HG03571 (cell line): ENCODE measurements around the gene LBHD2.

ENCODE experiments used
- ATAC-seq: cut with Tn5 transposase; IDR thresholded peaks from one replicate; pipeline ENCODE4 v1.9.1; 2021; ENCODE audit not compliant: unreplicated experiment

The LBHD2 gene

GRCh38 chr14:103090481-103091020, 6.5 kb downstream of the LBHD2 start:
- ATAC-seq, result no peak

GRCh38 chr14:103091041-103091882, 7.3 kb downstream of the LBHD2 start:
- ATAC-seq, result no peak

GRCh38 chr14:103091883-103092222, 7.8 kb downstream of the LBHD2 start:
- ATAC-seq, result no peak

- no peak for ATAC-seq
These were observed 9.9 kb downstream of the LBHD2 start for GRCh38 chr14:103093856-103094405.

- no peak for ATAC-seq
These were observed 10.6 kb downstream of the LBHD2 start, which contains the start of gene EXOC3L4 for GRCh38 chr14:103094406-103095209. TSS of gene EXOC3L4 (plus strand) at chr14:103094725. CDS start at chr14:103100220, 5,495 bp downstream.

GRCh38 chr14:103095210-103095778, 11.3 kb downstream of the LBHD2 start:
- ATAC-seq, result no peak

- no peak for ATAC-seq
These were observed 12.4 kb downstream of the LBHD2 start for GRCh38 chr14:103096387-103096786.

GRCh38 chr14:103097244-103097993, 13.4 kb downstream of the LBHD2 start:
- no peak for ATAC-seq

GRCh38 chr14:103097994-103098957, 14.3 kb downstream of the LBHD2 start:
- ATAC-seq, result no peak

- no peak for ATAC-seq
These were observed 15.2 kb downstream of the LBHD2 start for GRCh38 chr14:103099081-103099732.

- ATAC-seq, result no peak
These were observed 15.8 kb downstream of the LBHD2 start for GRCh38 chr14:103099733-103100280.

- ATAC-seq, result no peak
These were observed 16.5 kb downstream of the LBHD2 start for GRCh38 chr14:103100281-103101121.

- ATAC-seq, result no peak
These were observed 17.4 kb downstream of the LBHD2 start for GRCh38 chr14:103101257-103101962.

GRCh38 chr14:103101963-103102688, 18.1 kb downstream of the LBHD2 start:
- no peak for ATAC-seq

GRCh38 chr14:103102689-103103260, 18.8 kb downstream of the LBHD2 start:
- ATAC-seq, result no peak
